Activated CD8-positive, alpha-beta T cell treated with anti-CD3 and anti-CD28 coated beads for 36 hours (primary cell): ENCODE results near the gene GPX1. TPM values are rescaled to one million over a fixed set of nuclear protein-coding genes. Genes with fewer than 3 reads are reported as not detected.
"Not testable (repeated sequence)": the region's sequence is repeated elsewhere in the genome, so short reads cannot be mapped to it uniquely, and the experiment has no call there.

Source experiments
- ATAC-seq: fragments of 200-7000 bp; cut with Tn5 transposase; one replicate; pipeline ENCODE4 v1.10.0; 2021; ENCODE audit warnings: mild to moderate bottlenecking, moderate library complexity
- CTCF ChIA-PET: fragments of 350-600 bp; sonication (Branson Sonifier 250); formaldehyde crosslinking; loops from one replicate; lab custom pipeline; 2021; ENCODE audit warnings: antibody characterized with exemption; lab: Charles Lee
- POLR2A ChIA-PET: fragments of 350-600 bp; sonication (Branson Sonifier 250); formaldehyde crosslinking; loops from one replicate; lab custom pipeline; 2021; ENCODE audit warnings: antibody characterized with exemption; lab: Charles Lee
- DNase-seq: peaks from one replicate; pipeline ENCODE4 v3.0.0-alpha.2; 2020
- H3K27ac Mint-ChIP-seq: one replicate; pipeline ENCODE4 v1.8.0; 2021; ENCODE audit warnings: mild to moderate bottlenecking, mixed read lengths
- H3K27me3 Mint-ChIP-seq: one replicate; pipeline ENCODE4 v1.8.0; 2021; ENCODE audit warnings: mixed read lengths
- H3K36me3 Mint-ChIP-seq: one replicate; pipeline ENCODE4 v1.8.0; 2021; ENCODE audit warnings: low read depth, mixed read lengths
- H3K4me1 Mint-ChIP-seq: one replicate; pipeline ENCODE4 v1.8.0; 2021; ENCODE audit warnings: low read depth, mixed read lengths
- H3K4me3 Mint-ChIP-seq: one replicate; pipeline ENCODE4 v1.8.0; 2021; ENCODE audit warnings: mild to moderate bottlenecking, moderate library complexity, mixed read lengths
- H3K9me3 Mint-ChIP-seq: one replicate; pipeline ENCODE4 v1.8.0; 2021; ENCODE audit warnings: mixed read lengths
- CTCF ChIP-seq: fragments of 200-600 bp; IDR thresholded peaks from one replicate; pipeline ENCODE4 v1.8.0; 2022; ENCODE audit warnings: antibody characterized with exemption, mild to moderate bottlenecking
- intact Hi-C: fragments of 100-400 bp; cut with micrococcal nuclease; formaldehyde crosslinking; loops from one replicate; pipeline ENCODE4 v1.10.0; 2022
- total RNA-seq, 2 experiments: library from RNA; stranded (reverse); gene quantifications; one replicate each; pipeline ENCODE4 v1.2.3, GENCODE V29; 2021

The GPX1 gene
- total RNA-seq, 2 experiments from 2014 or later = 201 to 202 TPM

GRCh38 chr3:49399461-49399860 is 41.3 kb upstream of the GPX1 start:
- Mint-ChIP-seq H3K9me3 (no peaks in the 10 kb centered on the region), H3K4me3 (no peak overlapping the region), H3K36me3 (peaks cover 50% of the 10 kb centered on the region), H3K4me1 (peaks cover 48% of the 10 kb centered on the region), H3K27ac (peak overlapping the region; percentile 90), H3K27me3 (no peaks in the 10 kb centered on the region)
- ChIA-PET CTCF (interaction anchor here (1.0 kb wide), 1 partner anchor 46 kb away, joined by 3 read pairs; no protein-coding TSS in a partner anchor), POLR2A (interaction anchor here (0.6 to 1.2 kb wide), 3 partner anchors 16 to 219 kb away, joined by 3 to 5 read pairs (median 3); no protein-coding TSS in a partner anchor)
- no peak for TF ChIP-seq CTCF
- no peak for DNase-seq
- ATAC-seq = no peak
- intact Hi-C loops = no loop called here

DNA sequence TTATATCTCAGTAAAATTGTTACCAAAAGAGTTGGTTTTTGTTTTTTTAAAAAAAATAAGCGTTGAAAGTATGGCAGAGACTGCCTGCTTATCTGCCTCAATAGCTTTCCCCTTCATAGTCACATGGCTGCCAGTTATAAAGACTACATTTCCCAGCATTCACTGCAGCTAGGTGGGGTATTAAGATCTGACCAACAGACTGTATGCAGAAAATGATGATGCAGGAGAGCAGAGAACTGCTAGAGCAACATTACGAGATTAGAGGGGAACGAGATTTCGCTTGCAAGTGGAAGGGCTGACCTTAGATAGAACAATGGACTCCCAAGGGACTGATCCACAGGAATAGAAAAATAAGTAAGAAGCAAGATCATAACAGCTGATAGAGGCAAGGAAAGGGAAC is 39.3 kb upstream of the GPX1 start:
- H3K4me1 Mint-ChIP-seq = peaks cover 56% of the 10 kb centered on the region
- intact Hi-C loops = no loop called here
- ATAC-seq (peak; percentile 59), DNase-seq (no peak)
- H3K36me3 Mint-ChIP-seq = peaks cover 47% of the 10 kb centered on the region
- no peaks in the 10 kb centered on the region for H3K27me3 Mint-ChIP-seq
- ChIA-PET CTCF (no interaction called here), POLR2A (no interaction called here)
- H3K27ac Mint-ChIP-seq = peak overlapping the region; percentile 75
- no peak for TF ChIP-seq CTCF
- H3K9me3 Mint-ChIP-seq = no peaks in the 10 kb centered on the region
- H3K4me3 Mint-ChIP-seq = no peak overlapping the region

DNA sequence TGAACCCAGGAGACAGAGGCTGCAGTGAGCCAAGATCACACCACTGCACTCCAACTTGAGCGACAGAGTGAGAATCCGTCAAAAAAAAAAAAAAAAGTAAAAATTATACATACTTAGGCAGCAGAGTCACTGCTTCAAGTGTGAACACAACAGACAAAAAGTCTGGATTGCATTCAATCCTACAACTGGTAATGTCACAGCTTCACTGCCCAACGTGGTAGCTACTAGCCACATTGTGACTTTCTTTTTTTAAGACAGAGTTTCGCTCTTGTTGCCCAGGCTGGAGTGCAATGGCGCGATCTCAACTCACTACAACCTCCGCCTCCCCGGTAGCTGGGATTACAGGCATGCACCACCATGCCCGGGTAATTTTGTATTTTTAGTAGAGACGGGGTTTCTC is 33.2 kb upstream of the GPX1 start:
- POLR2A ChIA-PET, DNase-seq, H3K9me3 Mint-ChIP-seq, intact Hi-C loops, ATAC-seq, H3K27me3 Mint-ChIP-seq, H3K27ac Mint-ChIP-seq, H3K4me3 Mint-ChIP-seq: not testable (repeated sequence)
- Mint-ChIP-seq H3K36me3 (peaks cover 31% of the 10 kb centered on the region), H3K4me1 (peaks cover 45% of the 10 kb centered on the region)
- CTCF ChIA-PET = interaction anchor here (1.3 kb wide), 1 partner anchor 58 kb away, joined by 4 read pairs; no protein-coding TSS in a partner anchor

DNA sequence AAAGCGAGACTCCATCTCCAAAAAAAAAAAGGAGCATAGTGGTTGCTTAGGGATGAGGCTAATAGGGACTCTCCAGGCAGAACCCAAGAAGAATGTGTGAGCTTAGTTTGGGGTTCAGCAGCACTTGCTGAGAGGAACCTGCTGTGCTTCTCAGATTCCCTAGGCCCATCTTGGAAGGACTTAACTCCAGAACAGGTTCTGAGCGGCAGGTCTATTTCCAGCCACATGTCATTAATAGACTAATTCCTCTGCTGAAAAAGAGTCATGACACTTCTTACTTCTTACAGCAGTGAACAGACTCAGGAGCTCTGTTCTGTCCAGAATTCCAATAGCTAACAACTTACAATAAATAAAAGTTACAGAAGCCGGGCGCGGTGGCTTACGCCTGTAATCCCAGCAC is 31.1 kb upstream of the GPX1 start:
- Mint-ChIP-seq H3K36me3 (peaks cover 21% of the 10 kb centered on the region), H3K4me3 (no peak overlapping the region), H3K27me3 (no peaks in the 10 kb centered on the region), H3K4me1 (peaks cover 46% of the 10 kb centered on the region), H3K9me3 (no peaks in the 10 kb centered on the region), H3K27ac (no peak overlapping the region)
- no peak for TF ChIP-seq CTCF
- intact Hi-C loops = no loop called here
- CTCF ChIA-PET = interaction anchor here (0.8 to 1.7 kb wide), 3 partner anchors 12 to 49 kb away, joined by 3 to 8 read pairs (median 5); partner anchors contain the start of gene USP4
- ATAC-seq (no peak), DNase-seq (no peak)
- POLR2A ChIA-PET = interaction anchor here (1.2 kb wide), 1 partner anchor 23 kb away, joined by 5 read pairs; the partner anchor contains the start of genes RHOA and TCTA

DNA sequence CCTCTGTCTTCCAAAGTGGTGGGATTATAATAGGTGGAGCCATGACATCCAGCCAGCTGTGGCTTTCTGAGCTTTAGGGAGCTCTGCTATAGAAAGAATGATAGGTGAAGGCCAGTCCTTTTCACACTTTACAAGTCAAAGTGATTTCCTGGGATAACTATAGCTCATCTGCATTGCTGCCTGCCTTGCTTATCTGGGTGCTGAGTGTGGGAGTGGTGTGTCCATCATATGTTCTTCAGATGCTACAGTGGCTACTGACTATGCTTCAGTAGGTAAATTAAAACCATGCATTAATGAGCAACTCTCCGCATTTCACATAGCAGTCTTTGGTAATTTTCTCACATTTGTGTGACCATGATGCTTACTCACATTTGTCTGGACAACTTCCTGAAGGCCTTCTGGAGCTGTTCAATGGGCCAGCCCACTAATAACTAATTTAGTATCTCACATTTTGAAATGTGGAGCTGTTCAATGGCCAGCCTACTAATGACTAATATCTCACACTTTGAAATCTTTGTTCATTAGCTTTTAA is 30.2 kb upstream of the GPX1 start:
- Mint-ChIP-seq H3K27me3 (no peaks in the 10 kb centered on the region), H3K27ac (peak overlapping the region; percentile 50), H3K9me3 (no peaks in the 10 kb centered on the region), H3K36me3 (peaks cover 24% of the 10 kb centered on the region), H3K4me1 (peaks cover 51% of the 10 kb centered on the region), H3K4me3 (no peak overlapping the region)
- intact Hi-C loops = no loop called here
- ChIA-PET CTCF (interaction anchor here (1.2 to 1.7 kb wide), 3 partner anchors 11 to 48 kb away, joined by 4 to 8 read pairs (median 5); partner anchors contain the start of gene USP4), POLR2A (no interaction called here)
- TF ChIP-seq CTCF = no peak
- DNase-seq = no peak
- ATAC-seq = no peak
